HG03066 (cell line): ENCODE data around the gene PAXIP1.

Experiments
- ATAC-seq: cut with Tn5 transposase; IDR thresholded peaks from one replicate; pipeline ENCODE4 v1.9.1; 2021; ENCODE audit warnings: low read depth; ENCODE audit not compliant: unreplicated experiment

Gene PAXIP1

DNA sequence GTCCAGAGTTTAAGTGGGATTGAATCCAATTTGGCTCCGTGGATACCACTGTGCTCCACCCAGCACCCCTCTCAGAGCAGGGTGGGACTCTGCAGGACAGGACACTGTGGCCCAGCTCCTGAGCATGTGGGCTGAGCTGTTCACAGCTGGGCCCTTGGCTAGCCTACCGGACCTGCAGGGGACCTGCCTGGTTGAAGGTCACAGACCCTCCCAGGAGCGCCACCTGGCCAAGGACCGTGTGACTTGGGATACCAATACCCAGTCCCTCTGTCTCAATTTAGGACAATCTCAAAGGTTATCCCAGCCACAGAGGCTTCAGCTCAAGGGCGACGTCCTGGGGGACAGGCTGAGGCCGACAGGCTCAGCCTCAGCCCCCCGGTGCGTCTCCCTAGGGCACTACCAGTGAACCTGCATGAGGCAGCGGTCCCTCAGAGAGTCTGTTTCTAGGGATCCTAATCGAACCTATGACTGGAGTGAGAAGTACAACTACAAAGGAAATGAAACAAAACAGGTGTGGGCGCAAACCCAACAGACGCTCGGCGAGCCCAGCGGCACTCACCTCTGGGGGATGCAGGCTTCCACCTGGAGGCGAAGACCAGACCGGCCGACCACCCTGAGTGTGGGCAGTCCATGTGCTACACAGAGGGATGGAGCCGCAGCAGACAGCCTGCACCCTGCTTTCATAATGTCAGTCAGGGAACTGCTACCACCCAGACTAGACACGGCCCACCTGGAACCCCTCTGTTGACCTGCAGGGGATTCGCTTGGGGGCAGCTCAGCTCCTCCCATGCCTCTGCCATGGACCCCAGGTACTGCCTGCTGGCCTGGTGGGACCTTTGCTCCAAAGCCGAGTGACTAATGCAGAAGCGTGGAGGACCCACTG is 103.7 kb downstream of the PAXIP1 start:
- ATAC-seq = no peak

DNA sequence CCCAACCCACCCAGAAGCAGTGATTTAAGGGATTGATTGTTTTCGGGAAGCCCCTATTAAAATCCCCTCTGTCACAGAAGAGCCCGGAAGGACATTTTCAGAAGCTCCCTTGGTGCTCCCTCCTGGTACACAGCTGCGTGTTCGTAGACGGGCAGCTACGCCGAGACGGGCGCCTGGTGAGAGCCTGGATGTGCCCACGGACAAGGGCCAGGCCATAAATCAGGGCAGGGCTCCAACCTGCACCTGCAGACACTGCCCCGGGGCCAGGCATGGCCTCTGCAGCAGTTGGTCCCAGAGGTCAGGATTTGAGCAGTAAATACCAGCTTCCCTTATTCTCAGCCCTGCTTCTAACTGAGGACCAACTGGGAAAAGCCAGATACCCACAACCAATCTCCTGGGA is 106.8 kb downstream of the PAXIP1 start:
- ATAC-seq = no peak
